C4-2B (cell line): ENCODE data around the gene LETM1.

ENCODE experiments used
- ZFX ChIP-seq: fragments of 450-650 bp; IDR thresholded peaks from 2 replicates; pipeline ENCODE4 v1.6.1; 2017
- TF ChIP-seq, protein P1 (sequence below): fragments of 450-650 bp; conservative IDR thresholded peaks from 2 replicates; pipeline ENCODE4 v1.5.1; 2017; ENCODE audit warnings: mild to moderate bottlenecking

DNA sequence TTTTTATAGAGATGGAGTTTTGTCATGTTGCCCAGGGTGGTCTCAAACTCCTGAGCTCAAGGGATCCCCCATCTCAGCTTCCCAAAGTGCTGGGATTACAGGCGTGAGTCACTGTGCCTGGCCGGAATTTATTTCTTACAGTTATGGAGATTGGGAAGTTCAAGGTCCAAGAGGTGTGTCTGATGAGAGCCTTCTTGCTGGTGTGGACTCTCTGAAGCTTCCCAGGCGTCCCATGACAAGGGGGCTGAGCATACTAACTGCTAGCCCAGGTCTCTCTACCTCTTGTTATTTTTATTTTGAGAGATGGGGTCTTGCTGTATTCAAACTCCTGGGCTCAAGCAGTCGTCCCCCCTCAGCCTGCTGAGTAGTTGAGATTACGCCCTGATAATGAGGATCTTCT is 12.3 kb upstream of the LETM1 start:
- TF ChIP-seq, protein P1, sequence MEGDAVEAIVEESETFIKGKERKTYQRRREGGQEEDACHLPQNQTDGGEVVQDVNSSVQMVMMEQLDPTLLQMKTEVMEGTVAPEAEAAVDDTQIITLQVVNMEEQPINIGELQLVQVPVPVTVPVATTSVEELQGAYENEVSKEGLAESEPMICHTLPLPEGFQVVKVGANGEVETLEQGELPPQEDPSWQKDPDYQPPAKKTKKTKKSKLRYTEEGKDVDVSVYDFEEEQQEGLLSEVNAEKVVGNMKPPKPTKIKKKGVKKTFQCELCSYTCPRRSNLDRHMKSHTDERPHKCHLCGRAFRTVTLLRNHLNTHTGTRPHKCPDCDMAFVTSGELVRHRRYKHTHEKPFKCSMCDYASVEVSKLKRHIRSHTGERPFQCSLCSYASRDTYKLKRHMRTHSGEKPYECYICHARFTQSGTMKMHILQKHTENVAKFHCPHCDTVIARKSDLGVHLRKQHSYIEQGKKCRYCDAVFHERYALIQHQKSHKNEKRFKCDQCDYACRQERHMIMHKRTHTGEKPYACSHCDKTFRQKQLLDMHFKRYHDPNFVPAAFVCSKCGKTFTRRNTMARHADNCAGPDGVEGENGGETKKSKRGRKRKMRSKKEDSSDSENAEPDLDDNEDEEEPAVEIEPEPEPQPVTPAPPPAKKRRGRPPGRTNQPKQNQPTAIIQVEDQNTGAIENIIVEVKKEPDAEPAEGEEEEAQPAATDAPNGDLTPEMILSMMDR: no peak
- TF ChIP-seq ZFX: no peak
